Left lung (tissue), 10 donors: ENCODE data around the gene MFSD6. TPM values are rescaled to one million over a fixed set of nuclear protein-coding genes. Genes with fewer than 3 reads are reported as not detected.

ENCODE experiments used
- ATAC-seq: fragments of 200-7000 bp; cut with Tn5 transposase; one replicate; pipeline ENCODE4 v1.9.1; 2020; ENCODE audit warnings: moderate library complexity
- DNase-seq, 4 donors: peaks; one replicate each; pipeline ENCODE4 v3.0.0-alpha.2; 2013 to 2020
- H3K27ac ChIP-seq, 2 donors: fragments of 200-600 bp; sonication (generic) in 1 of 2; one replicate each; pipeline versions ENCODE4 v1.5.0 to v1.8.0; 2020 to 2021
- H3K27me3 ChIP-seq, 2 donors: fragments of 200-600 bp; sonication (generic) in 1 of 2; one replicate each; pipeline versions ENCODE4 v1.5.0 to v1.8.0; 2020 to 2021
- H3K36me3 ChIP-seq, 2 donors: fragments of 200-600 bp; sonication (generic) in 1 of 2; one replicate each; pipeline versions ENCODE4 v1.5.0 to v1.8.0; 2020 to 2021
- H3K4me1 ChIP-seq, 2 donors: fragments of 200-600 bp; one replicate each; pipeline ENCODE4 v1.8.0; 2021
- H3K4me3 ChIP-seq, 2 donors: fragments of 200-600 bp; sonication (generic) in 1 of 2; one replicate each; pipeline versions ENCODE4 v1.5.0 to v1.8.0; 2020 to 2021; ENCODE audit warnings: mild to moderate bottlenecking in 1 of 2
- H3K9me3 ChIP-seq, 2 donors: fragments of 200-600 bp; sonication (generic) in 1 of 2; one replicate each; pipeline versions ENCODE4 v1.5.0 to v1.8.0; 2020 to 2021
- intact Hi-C, 2 donors: fragments of 100-400 bp; cut with DNase I; formaldehyde crosslinking; loops; one replicate each; pipeline versions ENCODE4 v1.11.2 to v1.14.2; 2022
- polyA plus RNA-seq, 6 donors: library from polyadenylated mRNA; unstranded; fragments of 120-200 nt; gene quantifications; one replicate each; pipeline ENCODE4 v1.2.1, GENCODE V29; 2013; ENCODE audit not compliant: insufficient read length in 6 of 6
- total RNA-seq, 2 donors: library from RNA; stranded (reverse); fragmentation: NEBNext Ultra II Directional; extraction: Animal tissue kit (Norgen Biotek cat#: 25700); gene quantifications; one replicate each; pipeline ENCODE4 v1.2.1, GENCODE V29; 2021
- TF ChIP-seq, protein P1 (sequence below), 2 donors: fragments of 200-600 bp; sonication (generic) in 1 of 2; IDR thresholded peaks; one replicate each; pipeline versions ENCODE4 v1.5.0 to v1.8.0; 2021; ENCODE audit warnings: antibody characterized with exemption in 2 of 2
- donor health status: DM: no; HTN: yes; CAD: no.
- donor health status: DM: no; HTN: no; CAD: no.

The MFSD6 gene
- total and polyA plus RNA-seq, 8 donors: 21.5 to 46.6 (median 24.8) TPM

DNA sequence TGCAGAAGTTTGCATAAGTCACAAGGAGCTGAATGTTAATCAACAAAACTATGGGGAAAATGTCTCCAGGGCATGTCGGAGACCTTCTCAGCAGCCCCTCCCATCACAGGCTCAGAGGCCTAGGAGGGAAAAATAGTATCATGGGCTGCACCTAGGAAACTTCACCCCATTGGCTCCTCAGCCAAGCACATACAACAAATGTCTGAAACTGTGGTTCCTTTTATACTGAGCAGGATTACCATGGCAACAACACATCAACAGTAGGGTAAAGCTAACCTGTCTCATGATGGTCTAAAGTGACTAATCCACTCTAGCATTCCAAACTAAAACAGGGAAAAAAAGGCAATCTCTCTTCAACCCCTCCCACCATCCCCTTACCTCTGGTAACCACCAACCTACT lies 129.6 kb downstream of the MFSD6 start:
- Histone ChIP-seq H3K4me1 (peaks cover 5 to 25% of the 10 kb centered on the region in 2 donors), H3K27me3 (no peaks in the 10 kb centered on the region), H3K4me3 (no peak overlapping the region), H3K9me3 (peaks cover 0 to 47% of the 10 kb centered on the region in 2 donors), H3K36me3 (no peaks in the 10 kb centered on the region), H3K27ac (no peak overlapping the region)
- TF ChIP-seq, protein P1, sequence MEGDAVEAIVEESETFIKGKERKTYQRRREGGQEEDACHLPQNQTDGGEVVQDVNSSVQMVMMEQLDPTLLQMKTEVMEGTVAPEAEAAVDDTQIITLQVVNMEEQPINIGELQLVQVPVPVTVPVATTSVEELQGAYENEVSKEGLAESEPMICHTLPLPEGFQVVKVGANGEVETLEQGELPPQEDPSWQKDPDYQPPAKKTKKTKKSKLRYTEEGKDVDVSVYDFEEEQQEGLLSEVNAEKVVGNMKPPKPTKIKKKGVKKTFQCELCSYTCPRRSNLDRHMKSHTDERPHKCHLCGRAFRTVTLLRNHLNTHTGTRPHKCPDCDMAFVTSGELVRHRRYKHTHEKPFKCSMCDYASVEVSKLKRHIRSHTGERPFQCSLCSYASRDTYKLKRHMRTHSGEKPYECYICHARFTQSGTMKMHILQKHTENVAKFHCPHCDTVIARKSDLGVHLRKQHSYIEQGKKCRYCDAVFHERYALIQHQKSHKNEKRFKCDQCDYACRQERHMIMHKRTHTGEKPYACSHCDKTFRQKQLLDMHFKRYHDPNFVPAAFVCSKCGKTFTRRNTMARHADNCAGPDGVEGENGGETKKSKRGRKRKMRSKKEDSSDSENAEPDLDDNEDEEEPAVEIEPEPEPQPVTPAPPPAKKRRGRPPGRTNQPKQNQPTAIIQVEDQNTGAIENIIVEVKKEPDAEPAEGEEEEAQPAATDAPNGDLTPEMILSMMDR (IDR thresholded peaks at IDR 0.05): no peak
- DNase-seq (no peak), ATAC-seq (no peak)
- intact Hi-C loops: no loop called here

DNA sequence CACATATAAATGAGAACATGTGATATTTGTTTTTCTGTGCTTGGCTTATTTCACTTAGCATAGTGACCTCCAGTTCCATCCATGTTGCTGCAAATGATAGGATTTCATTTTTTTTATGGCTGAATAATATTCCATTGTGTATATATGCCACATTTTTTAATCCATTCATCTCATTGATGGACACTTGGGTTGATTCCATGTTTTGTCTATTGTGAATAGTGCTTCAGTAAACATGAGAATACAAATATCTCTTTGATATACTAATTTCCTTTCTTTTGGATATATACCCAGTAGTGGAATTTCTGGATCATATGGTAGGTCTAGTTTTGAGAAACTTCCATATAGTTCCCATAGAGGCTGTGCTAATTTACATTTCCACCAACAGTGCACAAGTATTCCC lies 130.0 kb downstream of the MFSD6 start:
- Histone ChIP-seq H3K36me3 (no peaks in the 10 kb centered on the region), H3K4me1 (peaks cover 5 to 22% of the 10 kb centered on the region in 2 donors), H3K27me3 (no peaks in the 10 kb centered on the region), H3K27ac (no peak overlapping the region), H3K9me3 (peaks cover 0 to 47% of the 10 kb centered on the region in 2 donors), H3K4me3 (no peak overlapping the region)
- intact Hi-C loops: no loop called here
- TF ChIP-seq, protein P1 (IDR thresholded peaks at IDR 0.05): no peak
- no peak for DNase-seq
- no peak for ATAC-seq

DNA sequence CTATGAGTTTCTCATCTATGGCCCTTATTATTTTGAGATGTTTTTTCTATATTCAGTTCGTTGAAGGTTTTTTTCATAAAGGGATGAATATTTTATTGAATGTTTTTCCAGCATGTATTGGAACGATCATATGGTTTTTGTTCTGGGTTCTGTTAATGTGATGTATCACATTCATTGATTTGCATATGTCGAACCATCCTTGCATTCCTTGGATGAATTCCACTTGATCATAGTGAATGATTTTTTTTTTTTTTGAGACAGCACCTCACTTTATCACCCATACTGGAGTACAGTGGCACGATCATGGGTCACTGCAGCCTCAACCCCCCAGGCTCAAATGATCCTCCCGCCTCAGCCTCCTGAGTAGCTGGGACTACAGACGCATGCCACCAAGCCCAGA lies 131.9 kb downstream of the MFSD6 start:
- Histone ChIP-seq H3K36me3 (no peaks in the 10 kb centered on the region), H3K4me1 (peaks cover 0 to 12% of the 10 kb centered on the region in 2 donors), H3K27ac (no peak overlapping the region), H3K27me3 (no peaks in the 10 kb centered on the region), H3K4me3 (no peak overlapping the region), H3K9me3 (peaks cover 0 to 47% of the 10 kb centered on the region in 2 donors)
- DNase-seq: no peak
- intact Hi-C loops: no loop called here
- ATAC-seq: no peak
- TF ChIP-seq, protein P1 (IDR thresholded peaks at IDR 0.05): no peak

DNA sequence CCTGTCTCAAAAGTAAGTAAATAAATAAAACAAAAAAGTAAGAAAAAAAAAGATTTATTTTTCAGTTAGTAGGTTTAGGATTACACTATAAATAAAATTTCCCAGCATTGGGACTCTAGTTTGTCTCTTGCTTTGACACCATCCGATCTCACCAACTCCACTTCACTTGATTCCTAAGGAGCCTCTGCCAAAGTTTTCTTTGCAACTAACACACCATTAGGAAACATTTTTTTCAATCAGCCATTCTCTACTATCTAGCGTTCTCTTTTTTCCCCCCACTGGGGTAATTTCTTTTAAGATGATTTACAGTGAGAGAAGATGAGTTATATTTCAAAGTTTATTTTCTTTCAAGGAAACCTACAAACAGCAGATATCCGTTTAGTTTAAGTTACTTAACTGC lies 136.9 kb downstream of the MFSD6 start:
- Histone ChIP-seq H3K27ac (peak overlapping the region in 1 of 2 donors; percentile 13), H3K4me1 (no peaks in the 10 kb centered on the region), H3K27me3 (no peaks in the 10 kb centered on the region), H3K36me3 (no peaks in the 10 kb centered on the region), H3K4me3 (no peak overlapping the region), H3K9me3 (peaks cover 0 to 21% of the 10 kb centered on the region in 2 donors)
- ATAC-seq (no peak), DNase-seq (no peak)
- intact Hi-C loops: no loop called here
- TF ChIP-seq, protein P1 (IDR thresholded peaks at IDR 0.05): no peak

DNA sequence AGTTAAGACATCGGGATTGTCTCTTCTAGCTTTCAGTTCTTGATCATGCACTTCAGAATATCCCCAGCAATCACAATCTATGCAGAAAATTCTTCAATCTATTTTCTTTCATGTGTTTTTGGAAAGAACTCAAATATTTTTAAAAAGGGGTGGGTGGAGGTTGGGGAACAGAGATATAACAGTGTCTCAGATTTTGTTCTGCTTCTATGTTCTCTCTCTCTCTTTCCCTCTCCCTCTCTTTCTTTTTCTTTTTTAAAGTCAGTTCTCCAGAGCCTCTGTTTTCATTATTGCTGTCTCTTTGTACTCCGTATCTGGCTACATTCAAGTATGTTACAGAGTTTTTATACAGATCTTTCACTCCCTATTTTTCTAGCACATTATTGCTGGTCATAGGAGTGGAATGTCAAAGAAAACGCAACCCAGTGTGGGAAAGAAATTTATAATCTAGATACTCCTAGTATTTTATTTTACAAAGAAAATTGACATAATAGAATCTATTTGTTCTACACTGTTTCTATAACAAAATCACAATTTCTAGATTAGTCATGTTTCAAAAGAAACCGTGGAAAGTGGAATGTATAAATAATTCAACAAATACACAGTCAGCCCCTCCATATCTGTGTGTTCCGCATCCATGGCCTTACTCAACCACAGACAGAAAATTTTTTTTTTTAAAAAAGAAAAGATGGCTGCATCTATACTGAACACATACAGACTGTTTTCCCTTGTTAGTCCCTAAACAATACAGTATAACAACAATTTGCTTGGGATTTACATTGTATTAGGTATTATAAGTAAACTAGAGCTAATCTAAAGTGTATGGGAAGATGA lies 137.6 kb downstream of the MFSD6 start:
- ATAC-seq (no peak), DNase-seq (no peak)
- Histone ChIP-seq H3K27me3 (no peaks in the 10 kb centered on the region), H3K9me3 (peaks cover 0 to 14% of the 10 kb centered on the region in 2 donors), H3K27ac (peak overlapping the region in 1 of 2 donors; percentile 13), H3K4me1 (no peaks in the 10 kb centered on the region), H3K4me3 (no peak overlapping the region), H3K36me3 (no peaks in the 10 kb centered on the region)
- TF ChIP-seq, protein P1 (IDR thresholded peaks at IDR 0.05): no peak
- intact Hi-C loops: no loop called here
